Measurements from ENCODE around the gene MMP15.

Gene MMP15

DNA sequence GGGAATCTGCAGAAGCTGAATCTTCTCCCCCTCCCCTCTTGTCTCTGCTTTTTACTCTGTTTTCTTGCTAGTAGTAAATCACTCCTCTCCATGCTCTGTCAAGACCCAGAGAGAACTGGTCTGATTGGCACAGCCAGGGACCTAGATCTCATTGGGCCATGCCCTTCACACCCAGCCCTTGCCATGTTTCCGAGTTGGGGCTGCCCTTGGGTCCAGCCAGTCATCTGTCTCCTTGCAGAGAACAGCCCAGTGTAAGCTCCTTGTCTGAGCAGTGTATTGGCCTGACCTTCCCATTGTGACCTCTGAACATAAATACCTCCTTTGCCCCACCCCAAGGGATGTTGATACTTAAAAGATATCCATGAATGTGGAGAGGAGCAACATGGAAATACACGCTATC lies 3.9 kb downstream of the MMP15 start:
- no peak for DNase-seq (ENCODE audit: extremely low spot score)
- ChIA-PET POLR2A (no interaction called here), CTCF (no interaction called here)
- TF ChIP-seq FOXK2 (IDR thresholded peaks at IDR 0.05) (no peak), ARNT (IDR thresholded peaks at IDR 0.05) (no peak), PKNOX1 (IDR thresholded peaks at IDR 0.05) (no peak), L3MBTL2 (conservative IDR thresholded peaks at IDR 0.05) (no peak), TARDBP (IDR thresholded peaks at IDR 0.05) (no peak), CTBP1 (IDR thresholded peaks at IDR 0.05; ENCODE audit: borderline replicate concordance) (no peak), LEF1 (IDR thresholded peaks at IDR 0.05; ENCODE audit: borderline replicate concordance) (no peak), NFRKB (IDR thresholded peaks at IDR 0.05) (no peak), SUZ12 (IDR thresholded peaks at IDR 0.05) (no peak), HDGF (IDR thresholded peaks at IDR 0.05; ENCODE audit: borderline replicate concordance) (no peak), FOXM1 (IDR thresholded peaks at IDR 0.05; ENCODE audit: borderline replicate concordance) (no peak), BHLHE40 (IDR thresholded peaks at IDR 0.05; ENCODE audit: borderline replicate concordance) (no peak), ELF4 (IDR thresholded peaks at IDR 0.05) (no peak), FOXA1 (IDR thresholded peaks at IDR 0.05) (no peak), SP1 (IDR thresholded peaks at IDR 0.05) (no peak), ZNF384 (IDR thresholded peaks at IDR 0.05) (no peak)

- CTCF ChIA-PET: interaction anchor here (1.0 kb wide), 1 partner anchor 11 kb away, joined by 3 read pairs; no protein-coding TSS in a partner anchor
- POLR2A ChIA-PET: no interaction called here
- TF ChIP-seq ARNT (IDR thresholded peaks at IDR 0.05): no peak
- TF ChIP-seq SP1 (IDR thresholded peaks at IDR 0.05): no peak
- no peak for TF ChIP-seq NFRKB (IDR thresholded peaks at IDR 0.05)
- no peak for TF ChIP-seq HDGF (IDR thresholded peaks at IDR 0.05; ENCODE audit: borderline replicate concordance)
- TF ChIP-seq LEF1 (IDR thresholded peaks at IDR 0.05; ENCODE audit: borderline replicate concordance): no peak
- TF ChIP-seq ELF4 (IDR thresholded peaks at IDR 0.05): no peak
- no peak for TF ChIP-seq FOXA1 (IDR thresholded peaks at IDR 0.05)
- TF ChIP-seq FOXM1 (IDR thresholded peaks at IDR 0.05; ENCODE audit: borderline replicate concordance): no peak
- DNase-seq (ENCODE audit: extremely low spot score): no peak
Observed at GRCh38 chr16:58030136-58030840, 4.7 kb downstream of the MMP15 start.

DNA sequence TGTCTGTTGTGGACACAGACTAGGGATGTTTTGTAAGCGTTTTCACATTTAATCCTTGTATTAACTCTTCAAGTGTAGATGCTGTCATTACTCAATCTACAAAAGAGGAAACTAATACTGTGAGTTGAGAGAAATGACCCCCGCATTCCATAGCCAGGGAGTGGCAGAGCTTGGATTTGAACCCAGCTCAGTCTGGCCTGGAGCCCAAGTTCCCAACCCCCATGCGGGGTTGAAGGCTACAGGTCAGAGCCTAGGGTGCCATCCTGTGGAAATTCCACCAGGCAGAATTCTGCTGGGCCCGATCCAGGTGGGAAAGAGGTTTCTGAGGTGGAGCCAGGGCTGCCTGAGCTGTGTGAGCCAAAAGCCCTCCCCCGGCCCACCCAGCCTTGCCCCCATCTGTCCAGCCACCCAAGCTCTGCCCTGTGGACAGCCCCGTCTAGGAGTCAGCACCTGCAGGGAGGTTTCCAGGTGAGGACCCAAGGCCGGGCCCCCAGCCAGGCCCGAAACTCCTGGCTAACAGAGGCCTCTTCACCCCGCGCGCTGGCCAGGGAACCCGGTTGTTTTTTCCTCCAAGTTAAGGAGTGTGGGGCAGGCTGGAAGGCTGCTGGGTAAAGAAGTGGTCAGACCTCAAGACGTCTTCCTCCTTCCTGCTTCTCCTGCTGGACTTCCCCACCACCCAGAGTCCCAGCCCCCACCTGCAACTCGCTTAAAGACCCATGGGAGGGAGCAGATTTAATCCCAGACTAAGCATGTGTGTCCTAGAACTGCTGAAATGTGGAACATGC lies 5.7 kb downstream of the MMP15 start:
- DNase-seq (ENCODE audit: extremely low spot score): no peak
- POLR2A ChIA-PET: no interaction called here
- CTCF ChIA-PET: interaction anchor here (1.0 to 1.7 kb wide), 2 partner anchors 12 to 90 kb away, joined by 3 to 10 read pairs; no protein-coding TSS in a partner anchor
- TF ChIP-seq ELF4 (IDR thresholded peaks at IDR 0.05): no peak
- no peak for TF ChIP-seq NFRKB (IDR thresholded peaks at IDR 0.05)
- TF ChIP-seq L3MBTL2 (conservative IDR thresholded peaks at IDR 0.05): no peak
- no peak for TF ChIP-seq ZNF384 (IDR thresholded peaks at IDR 0.05)
- no peak for TF ChIP-seq FOXM1 (IDR thresholded peaks at IDR 0.05; ENCODE audit: borderline replicate concordance)
- no peak for TF ChIP-seq PKNOX1 (IDR thresholded peaks at IDR 0.05)
- TF ChIP-seq LEF1 (IDR thresholded peaks at IDR 0.05; ENCODE audit: borderline replicate concordance): no peak
- TF ChIP-seq TARDBP (IDR thresholded peaks at IDR 0.05): no peak
- TF ChIP-seq SUZ12 (IDR thresholded peaks at IDR 0.05): no peak
- no peak for TF ChIP-seq FOXK2 (IDR thresholded peaks at IDR 0.05)
- no peak for TF ChIP-seq BHLHE40 (IDR thresholded peaks at IDR 0.05; ENCODE audit: borderline replicate concordance)
- no peak for TF ChIP-seq SP1 (IDR thresholded peaks at IDR 0.05)
- no peak for TF ChIP-seq CTBP1 (IDR thresholded peaks at IDR 0.05; ENCODE audit: borderline replicate concordance)
- TF ChIP-seq FOXA1 (IDR thresholded peaks at IDR 0.05): no peak
- TF ChIP-seq HDGF (IDR thresholded peaks at IDR 0.05; ENCODE audit: borderline replicate concordance): no peak
- no peak for TF ChIP-seq ARNT (IDR thresholded peaks at IDR 0.05)

GRCh38 chr16:58032710-58033293 lies 7.2 kb downstream of the MMP15 start:
- TF ChIP-seq FOXM1 (IDR thresholded peaks at IDR 0.05; ENCODE audit: borderline replicate concordance): no peak
- TF ChIP-seq FOXA1 (IDR thresholded peaks at IDR 0.05): no peak
- TF ChIP-seq ZNF384 (IDR thresholded peaks at IDR 0.05): no peak
- TF ChIP-seq SUZ12 (IDR thresholded peaks at IDR 0.05): no peak
- TF ChIP-seq SP1 (IDR thresholded peaks at IDR 0.05): no peak
- no peak for TF ChIP-seq HDGF (IDR thresholded peaks at IDR 0.05; ENCODE audit: borderline replicate concordance)
- TF ChIP-seq BHLHE40 (IDR thresholded peaks at IDR 0.05; ENCODE audit: borderline replicate concordance): no peak
- TF ChIP-seq PKNOX1 (IDR thresholded peaks at IDR 0.05): no peak
- no peak for TF ChIP-seq FOXK2 (IDR thresholded peaks at IDR 0.05)
- TF ChIP-seq LEF1 (IDR thresholded peaks at IDR 0.05; ENCODE audit: borderline replicate concordance): no peak
- no peak for TF ChIP-seq L3MBTL2 (conservative IDR thresholded peaks at IDR 0.05)
- TF ChIP-seq ARNT (IDR thresholded peaks at IDR 0.05): no peak
- no peak for TF ChIP-seq TARDBP (IDR thresholded peaks at IDR 0.05)
- no peak for TF ChIP-seq NFRKB (IDR thresholded peaks at IDR 0.05)
- no peak for TF ChIP-seq CTBP1 (IDR thresholded peaks at IDR 0.05; ENCODE audit: borderline replicate concordance)
- no peak for TF ChIP-seq ELF4 (IDR thresholded peaks at IDR 0.05)
- ChIA-PET CTCF (interaction anchor here (1.2 to 1.7 kb wide), 5 partner anchors 9 to 95 kb away, joined by 3 to 10 read pairs (median 5); partner anchors contain the start of gene CFAP20), POLR2A (no interaction called here)
- no peak for DNase-seq (ENCODE audit: extremely low spot score)
